KBM-7 (cell line): ENCODE data around the gene OIT3.
"Not testable (repeated sequence)": the region's sequence is repeated elsewhere in the genome, so short reads cannot be mapped to it uniquely, and the experiment has no call there.

Experiments used
- DNase-seq: peaks from one replicate; pipeline ENCODE4 v3.0.0-alpha.2; 2015
- in situ Hi-C: fragments of 300-500 bp; cut with MboI; formaldehyde crosslinking; loops from 2 replicates; pipeline ENCODE4 v1.14.3; 2020; ENCODE audit warnings: low sequenced_read_pairs, low pct_unique_long_range_greater_than_20kb, mixed read lengths

The OIT3 gene

GRCh38 chr10:72895236-72895850 is 1.8 kb downstream of the OIT3 start:
- in situ Hi-C loops: no loop called here
- no peak for DNase-seq

GRCh38 chr10:72898616-72899015 is 5.1 kb downstream of the OIT3 start:
- in situ Hi-C loops: no loop called here
- no peak for DNase-seq

- in situ Hi-C loops: no loop called here
- DNase-seq: no peak
Measured at GRCh38 chr10:72899545-72899944, 6.0 kb downstream of the OIT3 start.

- DNase-seq, in situ Hi-C loops: not testable (repeated sequence)
Measured at GRCh38 chr10:72903941-72904446, 10.5 kb downstream of the OIT3 start.

GRCh38 chr10:72904806-72905205 is 11.3 kb downstream of the OIT3 start:
- in situ Hi-C loops: no loop called here
- no peak for DNase-seq

- no peak for DNase-seq
- in situ Hi-C loops: no loop called here
Measured at GRCh38 chr10:72906446-72906845, 12.9 kb downstream of the OIT3 start.

GRCh38 chr10:72910705-72911104 is 17.2 kb downstream of the OIT3 start:
- DNase-seq: no peak
- in situ Hi-C loops: no loop called here

- no peak for DNase-seq
- in situ Hi-C loops: no loop called here
Measured at GRCh38 chr10:72911758-72912157, 18.2 kb downstream of the OIT3 start.

GRCh38 chr10:72912736-72913135 is 19.2 kb downstream of the OIT3 start:
- in situ Hi-C loops: no loop called here
- DNase-seq: no peak

GRCh38 chr10:72913287-72913686 is 19.7 kb downstream of the OIT3 start:
- DNase-seq: no peak
- in situ Hi-C loops: no loop called here

- DNase-seq, in situ Hi-C loops: not testable (repeated sequence)
Measured at GRCh38 chr10:72917201-72917600, 23.7 kb downstream of the OIT3 start.

GRCh38 chr10:72917803-72918332 is 24.3 kb downstream of the OIT3 start:
- in situ Hi-C loops, DNase-seq: not testable (repeated sequence)

- in situ Hi-C loops: no loop called here
- no peak for DNase-seq
Measured at GRCh38 chr10:72918352-72918751, 24.8 kb downstream of the OIT3 start.

GRCh38 chr10:72921147-72921683 is 27.7 kb downstream of the OIT3 start:
- DNase-seq, in situ Hi-C loops: not testable (repeated sequence)

- no peak for DNase-seq
- in situ Hi-C loops: no loop called here
Measured at GRCh38 chr10:72924351-72924750, 30.8 kb downstream of the OIT3 start.

GRCh38 chr10:72925951-72926465 is 32.5 kb downstream of the OIT3 start:
- in situ Hi-C loops: no loop called here
- DNase-seq: no peak

- no peak for DNase-seq
- in situ Hi-C loops: no loop called here
Measured at GRCh38 chr10:72927485-72927884, 33.9 kb downstream of the OIT3 start.

- in situ Hi-C loops: no loop called here
- no peak for DNase-seq
Measured at GRCh38 chr10:72928798-72929197, 35.3 kb downstream of the OIT3 start.

- in situ Hi-C loops: no loop called here
- DNase-seq: no peak
Measured at GRCh38 chr10:72930276-72930675, 36.7 kb downstream of the OIT3 start.

- DNase-seq: no peak
- in situ Hi-C loops: no loop called here
Measured at GRCh38 chr10:72932259-72933015, 38.9 kb downstream of the OIT3 start.
